A549 treated with AZD2906 at 1 μM for 4 hours (cell line): Measurements from ENCODE around the gene HEATR5B. TPM values are rescaled to one million over a fixed set of nuclear protein-coding genes. Genes with fewer than 3 reads are reported as not detected.

Experiments used
- total RNA-seq: library from RNA; stranded (reverse); fragments of 200-300 nt; extraction: Qiagen RNA extraction; gene quantifications from 5 replicates; pipeline ENCODE4 v1.2.3, GENCODE V29; 2022

HEATR5B gene
- total RNA-seq: 5.7 to 7.8 TPM (median 6.8 TPM) in 5 replicates

DNA sequence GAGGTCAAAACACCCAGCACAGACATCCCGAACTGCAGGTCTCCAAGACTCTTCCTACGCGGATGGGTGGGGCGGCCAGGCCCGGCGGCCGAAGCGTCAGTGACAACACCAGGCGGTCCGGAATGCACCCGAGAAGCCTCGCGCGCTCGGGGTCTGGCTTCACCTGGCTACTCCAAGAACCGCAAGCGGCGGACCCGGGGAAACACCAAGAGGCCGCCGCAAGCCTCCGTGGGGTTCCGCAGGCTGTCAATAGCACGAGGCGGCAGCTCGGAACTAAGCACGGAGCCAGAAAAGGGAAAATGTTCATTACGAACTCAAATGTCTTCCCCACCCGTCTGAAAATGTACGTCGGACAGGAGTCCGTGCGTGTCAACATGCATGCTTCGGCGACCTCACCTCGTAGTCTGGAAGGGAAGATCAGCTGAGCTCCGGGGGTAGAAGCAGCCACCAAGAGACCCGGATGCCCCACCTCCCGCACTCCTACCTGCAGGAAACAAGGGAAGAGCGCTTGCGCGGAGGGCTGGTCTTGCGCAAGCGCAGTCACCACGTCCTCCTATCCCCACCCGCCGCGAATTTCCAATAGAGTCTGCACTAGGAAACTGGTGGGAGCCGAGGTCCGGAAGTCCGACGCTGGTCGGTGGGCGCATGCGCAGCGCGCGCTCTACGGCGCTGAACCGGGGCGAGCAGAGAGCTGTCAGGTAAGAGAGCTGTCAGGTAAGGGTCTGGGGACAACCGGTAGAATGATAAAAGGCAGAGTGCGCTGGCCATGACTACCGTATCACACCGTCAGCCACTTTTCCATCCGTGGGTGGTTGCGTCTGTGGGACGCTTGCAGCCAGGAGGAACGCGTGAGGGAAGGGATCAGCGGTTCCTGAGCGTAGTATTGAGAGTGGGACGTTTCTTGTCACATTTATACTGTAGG, at the start of gene HEATR5B, which contains the start of gene GPATCH11:
Gene HEATR5B (minus strand): TSS at position 500 of the 922 bp plus-strand sequence. CDS start 958 bp downstream, outside the sequence.
Gene GPATCH11 (plus strand): TSS at position 646 of the 922 bp plus-strand sequence. CDS start 3,864 bp downstream, outside the sequence.

DNA sequence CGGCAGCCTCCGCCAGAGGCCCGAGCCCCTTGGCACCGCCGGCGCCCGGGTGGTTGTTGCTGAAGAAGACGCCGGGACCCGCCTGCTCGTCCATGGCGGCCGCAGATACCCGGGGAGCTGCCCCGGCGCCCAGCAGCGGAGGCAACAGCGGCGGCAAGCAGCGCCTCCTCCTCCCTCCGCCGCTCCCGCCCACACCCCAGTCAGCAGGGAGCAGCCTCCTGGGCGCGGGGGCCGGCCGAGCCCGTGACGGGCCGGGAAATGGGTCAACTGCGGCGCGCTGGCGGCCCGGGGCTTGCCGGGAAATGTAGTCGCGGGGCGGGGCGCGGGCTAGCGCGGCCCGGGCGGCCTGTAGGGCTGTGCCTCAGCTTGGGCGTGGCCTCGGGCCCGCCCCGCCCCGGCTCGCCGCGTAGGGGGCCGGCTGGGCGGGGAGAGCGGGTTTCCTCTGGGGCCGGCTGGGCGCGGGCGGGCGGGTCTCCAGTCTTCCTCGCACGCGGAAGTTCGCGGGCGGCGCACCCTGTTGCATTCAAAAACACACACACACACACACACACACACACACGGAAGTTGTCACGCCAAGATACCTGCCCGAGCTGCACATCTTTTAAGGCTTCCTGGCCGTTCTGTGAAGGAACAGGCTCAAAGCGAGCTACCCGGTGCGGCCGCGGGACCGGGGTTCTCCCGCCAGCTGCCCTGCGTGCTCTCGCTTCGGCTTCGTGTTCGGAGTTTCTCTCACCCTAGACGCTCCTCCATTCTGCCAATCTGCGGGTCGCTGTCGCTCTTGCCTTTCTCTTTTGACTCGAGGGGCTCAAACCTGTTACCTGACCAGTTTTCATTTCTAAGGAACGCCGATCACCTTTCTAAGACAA, 117.6 kb downstream of the HEATR5B start, which contains the start of gene STRN:
Gene STRN (minus strand): TSS at position 167 of the 866 bp plus-strand sequence. CDS start 73 bp downstream, at position 94.

Other genes with a start within 250 kb of the HEATR5B start
- 11.4 to 16.6 TPM (median 15.7 TPM) in 5 replicates for gene STRN, start 117.8 kb downstream of the HEATR5B start, total RNA-seq
- gene GPATCH11, start 146 bp upstream of the HEATR5B start, total RNA-seq: 7.8 to 11.4 TPM (median 9.2 TPM) in 5 replicates
- gene EIF2AK2, start 72.6 kb upstream of the HEATR5B start, total RNA-seq: 16.2 to 31.7 TPM (median 20.8 TPM) in 5 replicates
- gene SULT6B1, start 104.3 kb upstream of the HEATR5B start, total RNA-seq: not detected in 5 replicates
- gene CEBPZOS, start 112.1 kb upstream of the HEATR5B start, total RNA-seq: 36.4 to 39.5 TPM (median 37.4 TPM) in 5 replicates
- gene CEBPZ, start 147.2 kb upstream of the HEATR5B start, total RNA-seq: 58.3 to 82.9 TPM (median 63.7 TPM) in 5 replicates
- 16.7 to 18.4 TPM (median 17.7 TPM) in 5 replicates for gene NDUFAF7, start 147.3 kb upstream of the HEATR5B start, total RNA-seq
- 8.6 to 17.3 TPM (median 12.5 TPM) in 5 replicates for gene PRKD3, start 240.5 kb upstream of the HEATR5B start, total RNA-seq